ENCODE measurements around the gene OR4S2. TPM values are rescaled to one million over a fixed set of nuclear protein-coding genes. Genes with fewer than 3 reads are reported as not detected.

OR4S2 gene
- total and polyA plus RNA-seq, 2 of the 8 experiments (the other 6 are each of a cell fraction or from before 2014, with no cell fraction given) = not detected

DNA sequence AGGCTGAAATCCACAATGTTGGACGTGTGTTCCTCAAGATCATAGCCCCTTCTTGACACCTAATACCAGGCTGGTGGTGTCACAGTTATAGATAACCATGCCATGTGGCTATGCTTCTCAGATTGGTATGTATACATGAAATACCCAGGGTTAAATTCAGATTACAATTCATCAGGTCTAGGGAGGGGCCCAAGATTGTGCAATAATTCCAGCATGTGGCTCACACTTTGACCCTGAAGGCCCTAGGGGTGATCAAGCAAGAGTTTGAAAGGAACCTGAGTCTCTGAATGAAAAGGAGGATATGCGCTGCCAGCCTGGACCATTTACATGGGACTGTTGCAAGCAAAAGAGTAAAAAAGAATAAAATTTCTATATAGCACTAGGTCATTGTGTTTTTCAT, 21.2 kb downstream of the OR4S2 start:
- Histone ChIP-seq H3K79me1 (ENCODE audit: low read depth, low read length) (no peaks in the 10 kb centered on the region), H2AFZ (ENCODE audit: low read length) (no peak overlapping the region), H3K14ac (ENCODE audit: insufficient read length) (no peak overlapping the region), H3K56ac (replicated peaks; ENCODE audit: insufficient read length, low read depth, low read length) (no peak overlapping the region), H2BK120ac (replicated peaks; ENCODE audit: low read depth, low read length) (no peak overlapping the region), H3K4me1 (replicated peaks in 1 of 4; ENCODE audit: control insufficient read depth in 3 of 4, insufficient read depth in 4 of 4, low read length in 3 of 4) (no peaks in the 10 kb centered on the region), H3K9ac (replicated peaks in 1 of 4; ENCODE audit: extremely low read depth in 1 of 4, low read depth in 3 of 4, low read length in 3 of 4) (no peak overlapping the region), H4K5ac (ENCODE audit: insufficient read length, low read depth, low read length) (no peak overlapping the region), H4K91ac (replicated peaks; ENCODE audit: insufficient read length, low read length) (no peak overlapping the region), H3K27me3 (replicated peaks in 1 of 4; ENCODE audit: control insufficient read depth in 3 of 4, extremely low read depth in 1 of 4, insufficient read depth in 3 of 4, low read length in 3 of 4) (no peaks in the 10 kb centered on the region), H2BK20ac (ENCODE audit: low read length) (no peak overlapping the region), H3K18ac (ENCODE audit: extremely low read depth, low read length) (no peak overlapping the region), H4K8ac (ENCODE audit: extremely low read depth, insufficient read depth, low read length) (no peak overlapping the region), H4K20me1 (replicated peaks in 1 of 2; ENCODE audit: control insufficient read depth in 1 of 2, insufficient read depth in 2 of 2, low read length in 2 of 2) (no peaks in the 10 kb centered on the region), H3K23ac (ENCODE audit: insufficient read length) (no peak overlapping the region), H3K4me2 (ENCODE audit: insufficient read depth in 1 of 2, low read depth in 2 of 2, low read length in 2 of 2) (no peak overlapping the region), H3K4me3 (ENCODE audit: extremely low read depth in 1 of 4, insufficient read depth in 2 of 4, low read depth in 3 of 4, low read length in 4 of 4) (no peak overlapping the region), H3K27ac (ENCODE audit: low read depth, low read length) (no peak overlapping the region), H2AK5ac (ENCODE audit: low read depth, low read length) (no peak overlapping the region), H3K9me3 (ENCODE audit: insufficient read depth in 2 of 2, low read depth in 1 of 2, low read length in 1 of 2) (peaks cover 21 to 29% of the 10 kb centered on the region in 2 experiments), H2BK12ac (ENCODE audit: low read depth, low read length) (no peak overlapping the region), H3K79me2 (ENCODE audit: control insufficient read depth in 1 of 2, insufficient read depth in 2 of 2, low read length in 2 of 2) (no peaks in the 10 kb centered on the region), H2BK5ac (ENCODE audit: low read depth, low read length) (no peak overlapping the region), H2BK15ac (ENCODE audit: low read length) (no peak overlapping the region), H3K36me3 (ENCODE audit: control insufficient read depth in 2 of 4, insufficient read depth in 4 of 4, low read length in 3 of 4) (no peaks in the 10 kb centered on the region), H3K4ac (replicated peaks; ENCODE audit: insufficient read length, low read depth, low read length) (no peak overlapping the region), H3K23me2 (ENCODE audit: low read depth, low read length) (no peaks in the 10 kb centered on the region)
- no peak for FAIRE-seq
- 56% methylated on average over 2 of the region's 2 CpGs; no CpG with 5 or more reads in 1 of the 2 experiments for WGBS, 2 experiments (ENCODE audit: extremely low coverage in 1 of 2, insufficient coverage in 1 of 2, insufficient read length in 1 of 2, insufficient replicate concordance in 2 of 2, low coverage in 1 of 2, low lambda C conversion rate in 2 of 2, missing lambda C conversion rate in 1 of 2)
- ChIA-PET POLR2A (ENCODE audit: partially characterized antibody) (no interaction called here), CTCF (ENCODE audit: partially characterized antibody) (no interaction called here)
- no peak for DNase-seq (ENCODE audit: low read depth in 1 of 2, low spot score in 2 of 2)
- TF ChIP-seq SIN3A (conservative IDR thresholded peaks at IDR 0.05 in 1 of 2, IDR thresholded peaks at IDR 0.05 in 1 of 2; ENCODE audit: low read depth in 1 of 2, low read length in 2 of 2) = no peak
- TF ChIP-seq EP300 (IDR thresholded peaks at IDR 0.05; ENCODE audit: borderline replicate concordance in 1 of 2, low read depth in 2 of 2, low read length in 2 of 2) = no peak
- no peak for TF ChIP-seq MAFK (IDR thresholded peaks at IDR 0.05; ENCODE audit: low read depth, low read length)
- no peak for TF ChIP-seq KDM1A (IDR thresholded peaks at IDR 0.05; ENCODE audit: borderline replicate concordance, low read length)
- TF ChIP-seq EGR1 (IDR thresholded peaks at IDR 0.05; ENCODE audit: borderline replicate concordance, low read depth, low read length) = no peak
- TF ChIP-seq SP4 (IDR thresholded peaks at IDR 0.05; ENCODE audit: low read length) = no peak
- TF ChIP-seq SP2 (IDR thresholded peaks at IDR 0.05; ENCODE audit: low read length) = no peak
- no peak for TF ChIP-seq HDAC6 (IDR thresholded peaks at IDR 0.05; ENCODE audit: low read depth, low read length)
- TF ChIP-seq CTBP2 (IDR thresholded peaks at IDR 0.05; ENCODE audit: borderline replicate concordance, insufficient read depth, insufficient read length, low read length) = no peak
- TF ChIP-seq NANOG (IDR thresholded peaks at IDR 0.05; ENCODE audit: insufficient read depth, low read depth, low read length, poor library complexity, severe bottlenecking) = no peak
- no peak for TF ChIP-seq GABPA (IDR thresholded peaks at IDR 0.05; ENCODE audit: borderline replicate concordance, insufficient read depth, low read length)
- no peak for TF ChIP-seq KDM5A (IDR thresholded peaks at IDR 0.05; ENCODE audit: low read length)
- TF ChIP-seq GTF2F1 (IDR thresholded peaks at IDR 0.05; ENCODE audit: borderline replicate concordance, low read depth, low read length) = no peak
- no peak for TF ChIP-seq YY1 (IDR thresholded peaks at IDR 0.05; ENCODE audit: low read depth, low read length)
- TF ChIP-seq SIX5 (IDR thresholded peaks at IDR 0.05; ENCODE audit: low read depth, low read length) = no peak

All from H1 (cell line).